SU-DHL-6 (cell line): Measurements from ENCODE around the gene RIMBP2.

ENCODE experiments used
- CTCF ChIP-seq: fragments of 200-600 bp; sonication (generic); IDR thresholded peaks from one replicate; pipeline ENCODE4 v1.5.1; 2017; ENCODE audit warnings: antibody characterized with exemption, mild to moderate bottlenecking, low read length, moderate library complexity; ENCODE audit not compliant: insufficient read depth, poor library complexity, severe bottlenecking
- EZH2phosphoT487 ChIP-seq: fragments of 200-600 bp; sonication (generic), shearing (Covaris generic); conservative IDR thresholded peaks from 2 replicates; pipeline ENCODE4 v1.6.1; 2018; ENCODE audit warnings: mild to moderate bottlenecking, antibody characterized with exemption, low read length, moderate library complexity, mixed read lengths

- no peak for TF ChIP-seq CTCF
- TF ChIP-seq EZH2phosphoT487: no peak
Observed at GRCh38 chr12:130649101-130650045, 66.7 kb downstream of the RIMBP2 start.
